NCI-H2227 treated with DMSO at 0.1 percent for 48 hours (cell line): ENCODE data around the gene NCKAP1.
"Not testable (repeated sequence)": the region's sequence is repeated elsewhere in the genome, so short reads cannot be mapped to it uniquely, and the experiment has no call there.

Source experiments
- DNase-seq: peaks from one replicate; lab custom pipeline; 2025; lab: John Stamatoyannopoulos, UW

The NCKAP1 gene

GRCh38 chr2:182999348-183000028 is 38.8 kb downstream of the NCKAP1 start:
- DNase-seq, result no peak

DNA sequence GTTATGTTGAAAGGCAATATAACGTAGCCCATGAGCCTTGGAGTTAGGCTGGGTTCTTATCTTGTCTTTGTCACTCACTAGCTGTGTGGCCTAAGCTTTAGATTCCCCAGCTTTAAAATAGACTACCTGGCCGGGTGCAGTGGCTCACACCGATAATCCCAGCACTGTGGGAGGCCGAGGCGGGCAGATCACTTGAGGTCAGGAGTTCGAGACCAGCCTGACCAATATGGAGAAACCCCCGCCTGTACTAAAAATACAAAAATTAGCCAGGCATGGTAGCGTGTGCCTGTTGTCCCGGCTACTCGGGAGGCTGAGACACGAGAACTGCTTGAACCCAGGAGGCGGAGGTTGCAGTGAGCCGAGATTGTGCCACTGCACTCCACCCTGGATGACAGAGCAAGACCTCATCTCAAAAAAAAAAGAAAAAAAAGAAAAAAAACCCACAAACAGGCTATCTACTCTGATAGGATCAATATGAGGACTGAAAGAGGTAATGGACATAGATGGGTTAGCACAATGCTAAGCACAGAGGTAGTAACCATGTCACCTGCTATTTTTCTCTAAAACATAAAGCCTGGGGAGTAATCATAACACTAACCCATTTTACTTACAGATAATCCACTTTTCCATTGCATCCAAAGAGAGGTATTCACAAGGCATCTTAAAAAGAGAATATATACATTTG is 43.9 kb downstream of the NCKAP1 start:
- no peak for DNase-seq

DNA sequence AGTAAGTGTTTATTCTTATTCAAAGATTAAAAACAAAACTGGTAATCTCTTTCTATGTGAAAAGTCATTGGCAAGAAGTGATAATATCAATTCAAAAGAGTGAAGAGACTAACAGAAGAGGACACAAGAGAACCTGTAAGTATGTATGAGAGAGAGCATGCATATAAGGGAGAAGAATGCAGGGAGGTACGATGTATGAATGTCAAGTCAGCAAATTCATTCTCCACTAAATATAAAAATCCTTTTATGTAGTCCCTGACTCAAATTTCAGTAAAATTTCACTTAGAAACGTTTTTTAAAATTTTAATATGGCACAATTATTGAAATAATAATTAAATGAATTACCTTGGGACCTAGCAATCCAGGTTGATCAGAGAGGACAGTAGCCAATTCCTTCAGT is 55.3 kb downstream of the NCKAP1 start:
- DNase-seq, result no peak

DNA sequence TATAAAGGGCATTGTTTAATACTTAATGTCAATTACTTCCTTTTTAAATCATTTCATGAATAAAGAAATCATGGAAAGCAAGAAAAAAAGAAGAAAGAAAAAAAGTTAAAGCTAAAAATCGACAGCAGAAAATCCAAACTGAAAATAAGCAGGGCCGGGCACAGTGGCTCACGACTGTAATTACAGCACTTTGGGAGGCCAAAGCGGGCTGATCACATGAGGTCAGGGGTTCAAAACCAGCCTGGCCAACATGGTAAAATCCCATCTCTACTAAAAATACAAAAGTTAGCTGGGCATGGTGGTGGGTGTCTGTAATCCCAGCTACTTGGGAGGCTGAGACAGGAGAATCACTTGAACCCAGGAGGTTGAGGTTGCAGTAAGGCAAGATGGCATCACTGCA is 56.8 kb downstream of the NCKAP1 start:
- DNase-seq, result not testable (repeated sequence)

DNA sequence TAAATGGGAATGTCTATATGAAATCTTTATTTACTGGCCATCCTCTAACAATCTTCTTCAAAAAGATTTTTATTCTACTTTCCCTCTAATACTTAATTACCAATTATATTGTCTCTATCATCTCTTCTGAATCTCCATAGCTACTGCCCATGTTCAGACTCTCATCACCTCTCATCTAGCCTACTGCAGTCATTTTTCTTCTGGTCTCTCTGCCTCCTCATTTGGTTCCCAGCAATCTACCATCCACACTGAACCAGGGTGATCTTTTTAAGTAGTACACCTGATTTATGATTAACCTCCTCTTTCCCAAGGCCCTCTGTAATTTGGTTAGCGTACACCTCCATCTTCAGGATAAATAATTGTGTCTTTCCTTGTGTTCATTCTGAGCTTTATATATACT is 57.6 kb downstream of the NCKAP1 start:
- no peak for DNase-seq

GRCh38 chr2:182980115-182980514 is 58.1 kb downstream of the NCKAP1 start:
- DNase-seq, result peak; percentile 85

- no peak for DNase-seq
Measured at GRCh38 chr2:182977463-182977862, 60.8 kb downstream of the NCKAP1 start.

DNA sequence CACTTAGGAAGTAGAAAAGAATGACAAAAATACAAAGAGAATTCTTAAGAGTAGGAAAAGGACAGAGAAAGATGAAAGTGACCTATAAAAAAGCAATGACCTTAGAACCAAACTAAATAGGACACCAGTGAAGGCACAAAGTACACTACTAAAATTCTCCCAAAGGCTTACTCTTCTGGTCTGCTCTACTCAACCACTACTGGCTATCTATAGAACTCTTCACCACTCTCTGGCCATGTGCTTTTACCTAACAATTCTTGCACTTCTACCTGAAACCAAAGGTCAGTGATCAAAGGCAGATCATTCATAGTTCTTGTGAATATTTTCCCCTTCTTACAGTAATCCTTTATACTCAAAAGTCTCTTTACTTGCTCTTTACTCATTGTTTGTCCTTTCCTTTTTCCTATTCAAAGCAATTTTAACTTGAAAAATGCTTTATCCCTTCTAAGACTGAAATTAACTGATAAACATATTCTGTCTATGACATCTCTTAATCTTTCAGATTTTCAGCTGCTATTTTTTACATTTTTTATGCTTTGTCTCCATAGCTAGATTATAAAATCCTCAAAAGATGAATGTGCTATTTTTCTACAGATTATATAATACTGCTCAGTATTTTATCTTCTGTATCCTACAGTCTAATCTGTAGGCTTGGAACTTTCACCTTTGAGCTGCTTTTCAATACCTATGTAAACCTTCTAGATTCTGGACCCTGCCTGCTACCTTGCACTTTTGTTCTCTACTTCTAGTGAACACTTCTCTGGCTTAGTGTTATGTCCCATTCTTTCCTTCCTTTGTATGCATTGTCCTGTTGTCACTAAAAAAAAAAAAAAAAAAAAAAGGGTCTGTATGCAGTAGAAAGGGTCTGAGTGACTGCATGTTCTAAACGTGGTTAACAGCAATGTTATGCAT is 64.6 kb downstream of the NCKAP1 start:
- no peak for DNase-seq

DNA sequence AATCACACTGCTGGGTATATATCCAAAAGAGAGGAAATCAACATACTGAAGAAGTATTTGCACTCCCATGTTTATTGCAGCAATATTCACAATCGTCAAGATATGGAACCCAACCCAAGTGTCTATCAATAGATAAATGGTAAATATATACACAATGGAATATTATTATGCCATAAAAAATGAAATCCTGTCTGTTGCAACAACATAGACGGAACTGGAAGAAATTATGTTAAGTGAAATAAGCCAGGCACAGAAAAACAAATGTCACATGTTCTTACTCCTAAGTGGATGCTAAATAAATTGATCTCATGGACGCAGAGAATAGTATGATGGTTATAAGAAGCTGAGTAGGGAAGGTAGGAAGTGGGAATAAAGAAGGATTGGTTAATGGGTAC is 65.7 kb downstream of the NCKAP1 start:
- no peak for DNase-seq

- DNase-seq, result no peak
Measured at GRCh38 chr2:182971820-182972547, 66.3 kb downstream of the NCKAP1 start.

GRCh38 chr2:182970486-182970885 is 67.8 kb downstream of the NCKAP1 start:
- DNase-seq, result no peak

DNA sequence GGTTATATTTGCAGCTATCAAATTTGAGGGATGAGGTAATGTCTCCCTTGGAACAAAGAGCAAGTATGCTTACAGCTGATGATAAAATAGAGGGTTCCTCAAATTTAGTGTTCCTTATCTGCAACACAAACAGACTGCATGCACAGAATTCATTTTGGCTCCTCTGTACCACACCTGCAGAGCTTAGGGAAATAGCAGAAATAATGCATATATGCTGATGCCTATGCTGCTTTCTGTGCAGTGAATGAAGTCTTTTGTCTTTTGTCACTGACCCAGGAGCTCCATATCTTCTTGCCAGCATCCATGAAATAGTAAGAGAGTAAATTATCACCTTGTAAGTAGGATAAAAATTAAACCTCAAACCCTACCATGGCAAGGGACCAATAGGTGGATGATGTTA is 69.8 kb downstream of the NCKAP1 start:
- no peak for DNase-seq

DNA sequence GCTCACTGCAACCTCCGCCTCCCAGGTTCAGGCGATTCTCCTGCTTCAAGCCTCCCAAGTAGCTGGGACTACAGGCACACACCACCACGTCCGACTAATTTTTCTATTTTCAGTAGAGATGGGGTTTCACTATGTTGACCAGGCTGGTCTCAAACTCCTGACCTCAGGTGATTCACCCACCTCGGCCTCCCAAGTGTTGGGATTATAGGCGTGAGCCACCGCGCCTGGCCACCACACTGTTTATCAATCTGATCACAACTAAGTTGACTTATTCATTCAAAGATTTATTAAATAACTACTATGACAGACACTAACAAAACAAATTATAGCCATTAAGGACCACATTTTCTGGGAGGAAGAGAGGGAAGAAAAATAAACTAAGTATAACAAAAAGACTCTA is 71.9 kb downstream of the NCKAP1 start:
- not testable (repeated sequence) for DNase-seq

GRCh38 chr2:182962641-182963040 is 75.6 kb downstream of the NCKAP1 start:
- DNase-seq, result no peak

GRCh38 chr2:182960869-182961268 is 77.4 kb downstream of the NCKAP1 start:
- not testable (repeated sequence) for DNase-seq

DNA sequence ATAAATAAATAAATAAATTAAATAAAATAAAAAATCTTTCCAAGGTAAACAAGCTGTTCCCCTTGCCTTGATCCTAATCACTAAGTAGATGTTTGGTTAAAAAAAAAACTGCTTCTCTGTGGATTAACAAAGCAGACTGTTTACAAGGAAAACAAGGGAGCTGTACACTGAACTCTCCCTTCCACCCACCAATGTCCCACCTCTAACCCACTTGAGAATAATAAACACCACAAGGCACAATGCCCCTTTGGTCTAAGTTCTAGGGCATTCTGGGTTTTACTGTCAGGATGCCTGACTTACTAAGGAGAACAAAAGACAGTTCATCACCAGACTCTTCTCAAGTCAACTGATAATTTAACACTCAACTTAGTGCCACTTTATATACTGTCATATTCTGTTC is 83.5 kb downstream of the NCKAP1 start:
- DNase-seq, result no peak

DNA sequence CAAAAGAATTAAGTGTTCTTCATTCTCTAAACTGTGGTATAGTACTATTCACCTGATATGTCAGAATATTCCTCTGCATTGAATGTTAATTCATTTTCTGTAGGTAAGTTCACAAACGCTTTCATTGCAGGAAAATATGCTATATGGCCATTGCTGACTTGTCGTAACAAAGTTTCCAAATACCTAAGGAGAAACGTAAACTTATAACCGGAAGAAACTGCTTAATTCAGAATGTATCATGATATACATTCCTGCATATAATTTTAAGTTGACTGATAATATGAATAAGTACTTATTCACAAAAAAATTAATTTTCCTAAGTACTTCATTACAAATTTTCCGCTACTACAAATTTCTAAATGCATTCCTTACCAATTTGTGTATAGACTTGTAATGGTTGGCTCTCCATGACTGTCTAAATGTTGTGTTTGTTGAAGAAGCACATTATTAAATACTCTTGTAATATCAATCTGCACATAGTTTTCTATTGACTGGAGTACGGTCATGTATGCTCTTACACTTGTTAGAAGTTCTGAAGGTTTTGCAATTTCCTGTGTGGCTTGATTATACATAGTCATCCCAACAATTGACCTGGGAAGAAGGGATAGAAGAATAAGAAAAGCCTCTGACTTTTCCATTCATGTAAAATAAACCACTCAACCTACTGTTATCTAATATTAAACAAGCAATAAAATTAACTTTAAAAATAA is 85.4 kb downstream of the NCKAP1 start:
- no peak for DNase-seq

DNA sequence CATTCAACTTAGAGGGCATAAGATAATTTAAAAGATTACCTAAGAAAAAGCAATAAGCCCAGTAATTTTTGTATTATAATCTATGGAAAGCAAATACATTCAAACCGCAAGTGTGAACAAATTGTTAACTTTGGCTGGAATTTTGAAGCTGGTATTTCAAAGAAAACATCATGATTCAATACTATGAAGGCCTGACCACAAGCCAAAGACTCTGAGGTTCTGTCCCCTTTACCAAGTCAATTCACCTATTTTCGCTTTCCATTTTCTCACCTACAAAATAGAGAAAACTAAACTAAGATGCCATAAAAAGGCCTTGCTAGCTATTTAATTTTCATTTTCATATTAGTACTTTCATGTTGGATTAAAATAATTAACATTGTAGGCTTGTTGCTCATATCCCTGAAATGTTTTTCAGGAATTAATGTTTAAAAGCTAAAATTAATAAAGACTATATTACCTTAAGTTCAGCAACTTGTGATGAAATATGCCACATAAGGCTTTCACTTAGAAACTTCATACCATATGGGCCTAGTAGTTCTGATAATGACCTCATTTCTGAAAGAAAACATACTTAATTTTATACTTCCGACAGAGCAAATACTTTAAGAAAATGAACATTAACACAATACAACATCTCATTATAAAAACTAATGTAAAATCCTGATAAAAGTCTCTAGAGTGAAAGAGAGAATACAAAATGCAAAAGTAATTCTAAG is 86.2 kb downstream of the NCKAP1 start:
- DNase-seq, result no peak

DNA sequence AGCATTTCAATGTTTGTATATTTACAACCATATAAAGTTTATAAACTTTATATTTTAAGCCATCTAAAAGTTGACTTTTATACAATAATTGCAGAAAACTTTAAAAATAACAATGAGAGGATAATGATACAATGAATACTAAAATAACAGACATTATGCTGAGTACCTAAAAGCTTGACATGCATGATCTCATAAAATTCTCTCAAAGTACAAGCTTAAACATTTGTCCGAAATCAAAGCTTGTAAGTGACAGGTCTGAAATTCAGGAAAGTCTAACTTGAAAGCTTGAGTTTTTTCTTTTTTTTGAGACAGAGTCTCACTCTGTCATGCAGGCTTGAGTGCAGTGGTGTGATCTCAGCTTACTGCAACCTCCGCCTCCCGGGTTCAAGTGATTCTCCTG is 87.7 kb downstream of the NCKAP1 start:
- DNase-seq, result no peak

GRCh38 chr2:182949572-182950189 is 88.6 kb downstream of the NCKAP1 start:
- no peak for DNase-seq
